DOHH2 (cell line): Measurements from ENCODE around the gene ARHGEF12.

Experiments used
- H3F3A ChIP-seq: fragments of 200-600 bp; sonication (generic), shearing (Covaris generic); 2 replicates; pipeline ENCODE4 v1.6.0; 2016; ENCODE audit warnings: antibody characterized with exemption, mild to moderate bottlenecking; ENCODE audit not compliant: control insufficient read depth, insufficient read depth
- H3K27ac ChIP-seq: fragments of 200-600 bp; sonication (generic); 2 replicates; pipeline ENCODE4 v1.5.1; 2014; ENCODE audit warnings: low read depth, mild to moderate bottlenecking, low read length, moderate library complexity
- H3K27me3 ChIP-seq: fragments of 200-600 bp; sonication (generic); 2 replicates; pipeline ENCODE4 v1.6.1; 2014; ENCODE audit warnings: mild to moderate bottlenecking, low read length, mixed read lengths; ENCODE audit not compliant: control insufficient read depth
- H3K36me3 ChIP-seq: fragments of 200-600 bp; sonication (generic); 2 replicates; pipeline ENCODE4 v1.6.1; 2014; ENCODE audit warnings: mild to moderate bottlenecking, low read length, moderate library complexity, mixed read lengths; ENCODE audit not compliant: control insufficient read depth
- H3K4me1 ChIP-seq: fragments of 200-600 bp; sonication (generic); 2 replicates; pipeline ENCODE4 v1.6.1; 2014; ENCODE audit warnings: mild to moderate bottlenecking, low read length, mixed read lengths; ENCODE audit not compliant: control insufficient read depth
- H3K4me2 ChIP-seq: fragments of 200-600 bp; sonication (generic); 2 replicates; pipeline ENCODE4 v1.6.0; 2014; ENCODE audit warnings: mild to moderate bottlenecking, low read length, moderate library complexity
- H3K4me3 ChIP-seq: fragments of 200-600 bp; sonication (generic); 2 replicates; pipeline ENCODE4 v1.5.1; 2014; ENCODE audit warnings: mild to moderate bottlenecking, low read length, mixed read lengths
- H3K79me2 ChIP-seq: fragments of 200-600 bp; sonication (generic); 2 replicates; pipeline ENCODE4 v1.6.1; 2014; ENCODE audit warnings: mild to moderate bottlenecking, low read length, mixed read lengths; ENCODE audit not compliant: control insufficient read depth
- H3K9me2 ChIP-seq: fragments of 200-600 bp; sonication (generic); replicated peaks from 2 replicates; pipeline ENCODE4 v1.6.1; 2014; ENCODE audit warnings: mild to moderate bottlenecking, low read length, mixed read lengths; ENCODE audit not compliant: control insufficient read depth
- H3K9me3 ChIP-seq: fragments of 200-600 bp; sonication (generic); 2 replicates; pipeline ENCODE4 v1.6.1; 2014; ENCODE audit warnings: antibody characterized with exemption, low read length, mixed read lengths; ENCODE audit not compliant: control insufficient read depth, insufficient read depth
- H4K20me1 ChIP-seq: fragments of 200-600 bp; sonication (generic); 2 replicates; pipeline ENCODE4 v1.6.0; 2014; ENCODE audit warnings: low read depth, mild to moderate bottlenecking, antibody characterized with exemption, low read length, moderate library complexity; ENCODE audit not compliant: control insufficient read depth, insufficient read depth
- EZH2phosphoT487 ChIP-seq: fragments of 200-600 bp; sonication (generic); IDR thresholded peaks from 2 replicates; pipeline ENCODE4 v1.6.1; 2017; ENCODE audit warnings: borderline replicate concordance, mild to moderate bottlenecking, antibody characterized with exemption, low read length, moderate library complexity, mixed read lengths
- TF ChIP-seq, protein P1 (sequence below): fragments of 200-600 bp; sonication (generic); IDR thresholded peaks from one replicate; pipeline ENCODE4 v1.5.1; 2014; ENCODE audit warnings: antibody characterized with exemption, mild to moderate bottlenecking, low read depth, low read length; ENCODE audit not compliant: poor library complexity, severe bottlenecking

The ARHGEF12 gene

DNA sequence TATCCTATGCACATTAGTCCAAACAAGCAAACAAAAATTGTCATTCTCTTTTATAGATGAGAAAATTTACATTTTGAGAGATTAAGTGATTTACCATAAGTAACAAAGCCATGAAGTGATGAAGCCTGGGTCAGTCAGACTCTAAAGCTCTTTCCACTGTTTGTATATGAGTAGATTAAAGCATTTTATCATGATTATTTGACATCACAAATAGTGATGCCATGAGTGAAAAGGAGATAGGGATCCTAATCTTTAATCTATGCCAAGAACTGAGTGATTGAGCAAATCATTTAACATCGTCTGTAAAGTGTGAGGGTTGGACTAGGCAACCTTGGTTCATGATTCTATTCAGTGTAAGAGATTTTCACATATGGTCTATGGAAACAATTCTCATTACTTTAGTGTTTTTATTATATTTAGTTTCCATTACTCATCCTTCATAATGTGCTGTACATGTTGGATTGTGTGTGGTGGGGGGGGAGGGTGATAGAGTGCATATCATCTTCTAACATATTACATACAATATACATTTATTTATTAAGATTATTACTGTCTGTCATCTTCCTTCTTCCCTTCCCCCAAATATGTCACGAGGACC is 50.7 kb downstream of the ARHGEF12 start:
- TF ChIP-seq, protein P1, sequence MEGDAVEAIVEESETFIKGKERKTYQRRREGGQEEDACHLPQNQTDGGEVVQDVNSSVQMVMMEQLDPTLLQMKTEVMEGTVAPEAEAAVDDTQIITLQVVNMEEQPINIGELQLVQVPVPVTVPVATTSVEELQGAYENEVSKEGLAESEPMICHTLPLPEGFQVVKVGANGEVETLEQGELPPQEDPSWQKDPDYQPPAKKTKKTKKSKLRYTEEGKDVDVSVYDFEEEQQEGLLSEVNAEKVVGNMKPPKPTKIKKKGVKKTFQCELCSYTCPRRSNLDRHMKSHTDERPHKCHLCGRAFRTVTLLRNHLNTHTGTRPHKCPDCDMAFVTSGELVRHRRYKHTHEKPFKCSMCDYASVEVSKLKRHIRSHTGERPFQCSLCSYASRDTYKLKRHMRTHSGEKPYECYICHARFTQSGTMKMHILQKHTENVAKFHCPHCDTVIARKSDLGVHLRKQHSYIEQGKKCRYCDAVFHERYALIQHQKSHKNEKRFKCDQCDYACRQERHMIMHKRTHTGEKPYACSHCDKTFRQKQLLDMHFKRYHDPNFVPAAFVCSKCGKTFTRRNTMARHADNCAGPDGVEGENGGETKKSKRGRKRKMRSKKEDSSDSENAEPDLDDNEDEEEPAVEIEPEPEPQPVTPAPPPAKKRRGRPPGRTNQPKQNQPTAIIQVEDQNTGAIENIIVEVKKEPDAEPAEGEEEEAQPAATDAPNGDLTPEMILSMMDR, result no peak
- TF ChIP-seq EZH2phosphoT487, result no peak
- Histone ChIP-seq H3K79me2 (peaks cover 28% of the 10 kb centered on the region), H3K4me2 (no peak overlapping the region), H3K9me2 (no peaks in the 10 kb centered on the region), H4K20me1 (0 out of 2 replicates have a peak, but pooled peaks cover 4% of the 10 kb centered on the region), H3F3A (no peaks in the 10 kb centered on the region), H3K27ac (no peak overlapping the region), H3K4me3 (no peak overlapping the region), H3K27me3 (peaks cover 6% of the 10 kb centered on the region; the same call in 1 of the 2 replicates), H3K36me3 (no peaks in the 10 kb centered on the region), H3K9me3 (no peaks in the 10 kb centered on the region), H3K4me1 (no peaks in the 10 kb centered on the region)

DNA sequence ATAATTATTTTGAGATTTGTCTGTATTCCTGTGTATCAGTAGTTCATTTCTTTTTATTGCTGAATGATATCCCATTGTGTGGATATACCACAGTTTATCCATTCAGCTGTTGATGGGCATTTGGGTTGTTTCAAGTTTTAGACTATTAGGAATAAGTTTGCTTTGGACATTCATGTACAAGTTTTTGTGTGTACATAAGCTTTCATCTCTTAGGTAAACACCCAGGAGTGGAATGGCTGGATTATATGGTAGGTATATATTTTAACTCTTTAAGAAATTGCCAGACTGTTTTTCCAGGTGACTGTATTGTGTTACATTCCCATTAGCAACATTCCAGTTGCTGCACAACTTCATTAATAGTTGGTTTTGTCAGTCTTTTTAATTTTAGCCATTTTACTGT is 52.0 kb downstream of the ARHGEF12 start:
- Histone ChIP-seq H3K4me1 (no peaks in the 10 kb centered on the region), H3K27ac (no peak overlapping the region), H3K4me2 (no peak overlapping the region), H3K4me3 (no peak overlapping the region), H3F3A (no peaks in the 10 kb centered on the region), H3K9me2 (no peaks in the 10 kb centered on the region), H4K20me1 (0 out of 2 replicates have a peak, but pooled peaks cover 4% of the 10 kb centered on the region), H3K36me3 (no peaks in the 10 kb centered on the region), H3K27me3 (peaks cover 6% of the 10 kb centered on the region; the same call in 1 of the 2 replicates), H3K79me2 (peaks cover 21% of the 10 kb centered on the region), H3K9me3 (no peaks in the 10 kb centered on the region)
- TF ChIP-seq EZH2phosphoT487, result no peak
- TF ChIP-seq, protein P1, result no peak

DNA sequence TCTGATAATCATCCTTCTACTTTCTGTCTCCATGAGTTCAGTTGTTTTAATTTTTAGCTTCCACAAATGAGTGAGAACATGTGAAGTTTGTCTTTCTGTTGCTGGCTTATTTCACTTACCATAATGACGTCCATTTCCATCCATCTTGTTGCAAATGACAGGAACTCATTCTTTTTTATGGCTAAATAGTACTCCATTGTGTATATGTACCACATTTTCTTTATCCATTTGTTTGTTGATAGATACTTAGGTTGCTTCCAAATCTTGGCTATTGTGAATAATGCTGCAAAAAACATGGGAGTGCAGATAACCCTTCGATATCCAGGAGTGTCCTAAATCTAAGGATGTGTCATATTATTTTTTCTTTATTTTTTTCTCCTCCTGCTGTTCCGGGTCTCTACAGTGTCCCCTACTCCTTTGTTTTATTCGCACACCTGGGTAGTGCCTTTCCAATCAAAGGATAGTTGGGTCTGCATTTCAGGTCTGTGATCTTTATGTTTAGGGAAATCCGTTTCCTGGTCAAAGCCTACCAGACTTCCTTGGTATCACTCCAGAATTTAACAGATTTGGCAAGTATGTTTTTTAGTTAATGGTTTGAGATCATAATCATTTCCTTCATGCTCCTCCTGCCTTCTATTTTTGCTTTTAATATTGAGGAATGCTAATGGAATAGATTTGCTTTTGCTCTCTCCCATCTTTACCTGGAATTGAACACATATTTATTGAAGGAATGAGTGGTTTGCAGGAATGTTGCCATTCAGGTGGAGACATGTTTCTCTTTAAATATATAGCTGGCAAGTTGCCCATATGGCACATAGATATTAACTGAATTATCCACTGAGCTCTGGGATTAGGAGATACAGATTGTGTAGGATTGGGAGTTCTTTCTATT is 53.7 kb downstream of the ARHGEF12 start:
- H4K20me1 ChIP-seq, result 0 out of 2 replicates have a peak, but pooled peaks cover 4% of the 10 kb centered on the region
- no peaks in the 10 kb centered on the region for H3F3A ChIP-seq
- H3K79me2 ChIP-seq, result peaks cover 10% of the 10 kb centered on the region; the same call in 1 of the 2 replicates
- H3K36me3 ChIP-seq, result no peaks in the 10 kb centered on the region
- H3K9me2 ChIP-seq, result no peaks in the 10 kb centered on the region
- H3K4me2 ChIP-seq, result no peak overlapping the region
- TF ChIP-seq EZH2phosphoT487, result no peak
- TF ChIP-seq, protein P1, result no peak
- no peaks in the 10 kb centered on the region for H3K9me3 ChIP-seq
- H3K4me3 ChIP-seq, result no peak overlapping the region
- no peak overlapping the region for H3K27ac ChIP-seq
- no peaks in the 10 kb centered on the region for H3K4me1 ChIP-seq
- 0 out of 2 replicates have a peak, but pooled peaks cover 3% of the 10 kb centered on the region for H3K27me3 ChIP-seq
